ENCODE data around the gene ZC2HC1B. TPM values are rescaled to one million over a fixed set of nuclear protein-coding genes. Genes with fewer than 3 reads are reported as not detected.
A peak's percentile ranks its signal among the peaks of the same experiment; 100 is the strongest.

The ZC2HC1B gene
- total RNA-seq, 4 donors from 2014 or later: not detected

DNA sequence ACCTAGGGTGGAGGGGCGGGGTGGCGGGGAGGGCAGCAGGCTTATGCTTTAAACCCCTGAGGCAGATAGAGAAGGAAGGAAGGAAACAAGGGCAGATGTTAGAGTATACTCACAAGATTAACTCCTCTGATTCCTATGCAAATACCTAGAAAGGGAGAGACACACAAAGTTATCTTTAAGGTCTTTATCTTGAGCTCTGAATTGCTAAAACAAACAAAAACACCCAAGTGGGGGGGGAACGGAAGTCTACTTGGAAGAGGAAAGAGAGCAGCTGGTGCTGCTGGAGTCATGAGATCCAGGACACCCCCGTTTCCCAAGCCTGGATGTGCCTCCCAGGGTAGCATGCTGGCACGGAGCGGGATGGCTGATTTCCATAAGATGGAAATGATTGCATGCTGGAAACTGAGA is 100.4 kb downstream of the ZC2HC1B start:
- ATAC-seq (ENCODE audit: low FRiP score) (no peak), DNase-seq (ENCODE audit: low spot score) (no peak)
- TF ChIP-seq, protein P1, sequence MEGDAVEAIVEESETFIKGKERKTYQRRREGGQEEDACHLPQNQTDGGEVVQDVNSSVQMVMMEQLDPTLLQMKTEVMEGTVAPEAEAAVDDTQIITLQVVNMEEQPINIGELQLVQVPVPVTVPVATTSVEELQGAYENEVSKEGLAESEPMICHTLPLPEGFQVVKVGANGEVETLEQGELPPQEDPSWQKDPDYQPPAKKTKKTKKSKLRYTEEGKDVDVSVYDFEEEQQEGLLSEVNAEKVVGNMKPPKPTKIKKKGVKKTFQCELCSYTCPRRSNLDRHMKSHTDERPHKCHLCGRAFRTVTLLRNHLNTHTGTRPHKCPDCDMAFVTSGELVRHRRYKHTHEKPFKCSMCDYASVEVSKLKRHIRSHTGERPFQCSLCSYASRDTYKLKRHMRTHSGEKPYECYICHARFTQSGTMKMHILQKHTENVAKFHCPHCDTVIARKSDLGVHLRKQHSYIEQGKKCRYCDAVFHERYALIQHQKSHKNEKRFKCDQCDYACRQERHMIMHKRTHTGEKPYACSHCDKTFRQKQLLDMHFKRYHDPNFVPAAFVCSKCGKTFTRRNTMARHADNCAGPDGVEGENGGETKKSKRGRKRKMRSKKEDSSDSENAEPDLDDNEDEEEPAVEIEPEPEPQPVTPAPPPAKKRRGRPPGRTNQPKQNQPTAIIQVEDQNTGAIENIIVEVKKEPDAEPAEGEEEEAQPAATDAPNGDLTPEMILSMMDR (IDR thresholded peaks at IDR 0.05): no peak

DNA sequence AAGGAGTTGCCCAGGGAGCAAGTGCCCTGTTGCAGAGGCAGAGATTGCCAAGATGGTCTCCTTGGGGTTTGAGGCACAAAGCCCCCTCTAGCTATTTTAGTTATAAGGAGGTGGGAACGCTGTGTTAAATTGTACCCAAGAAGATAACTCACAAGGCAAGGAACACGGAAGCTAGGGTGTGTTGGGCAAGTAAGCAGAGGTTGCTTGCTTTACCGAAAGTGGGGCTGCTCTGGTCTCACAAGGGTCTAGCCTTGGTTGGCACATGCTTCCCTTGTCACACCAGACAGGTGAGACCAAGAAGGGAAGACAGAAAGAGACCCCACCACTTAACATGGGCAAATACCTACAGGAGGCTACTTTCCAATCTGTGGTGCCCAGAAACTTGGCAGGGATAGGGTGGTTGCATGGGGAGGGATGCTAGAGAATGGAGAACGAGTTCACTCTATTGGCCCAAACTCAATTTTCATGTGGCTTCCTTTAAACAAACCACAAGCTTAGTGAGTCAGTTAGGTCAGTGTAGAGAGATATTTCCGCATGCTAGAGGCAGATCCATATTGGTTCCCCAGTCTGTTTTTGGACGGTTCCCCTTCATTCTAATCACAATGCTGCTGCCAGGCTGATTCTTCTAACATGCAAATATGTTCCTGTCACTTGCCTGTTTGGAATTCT is 101.4 kb downstream of the ZC2HC1B start:
- DNase-seq (ENCODE audit: low spot score) (no peak), ATAC-seq (ENCODE audit: low FRiP score) (no peak)
- TF ChIP-seq, protein P1 (IDR thresholded peaks at IDR 0.05): no peak

DNA sequence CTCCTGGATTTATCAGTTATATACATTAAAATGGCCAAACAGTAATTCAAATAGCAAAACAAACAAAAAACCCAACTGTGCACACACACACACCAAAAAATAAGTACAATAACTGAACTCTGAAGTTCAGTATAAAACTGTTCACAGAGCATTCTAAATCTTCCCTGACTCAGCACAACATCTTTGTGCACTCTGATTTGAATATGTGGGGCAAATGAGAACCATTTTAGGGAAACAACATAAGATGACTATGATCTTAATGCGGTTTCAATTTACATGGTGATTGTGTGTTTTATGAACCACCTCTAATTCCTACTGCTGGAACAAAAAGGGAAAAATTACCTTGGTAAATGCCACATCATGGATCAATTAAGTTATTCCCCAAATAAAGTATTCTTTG is 102.0 kb downstream of the ZC2HC1B start:
- DNase-seq (ENCODE audit: low spot score) (no peak), ATAC-seq (ENCODE audit: low FRiP score) (no peak)
- TF ChIP-seq, protein P1 (IDR thresholded peaks at IDR 0.05): no peak

DNA sequence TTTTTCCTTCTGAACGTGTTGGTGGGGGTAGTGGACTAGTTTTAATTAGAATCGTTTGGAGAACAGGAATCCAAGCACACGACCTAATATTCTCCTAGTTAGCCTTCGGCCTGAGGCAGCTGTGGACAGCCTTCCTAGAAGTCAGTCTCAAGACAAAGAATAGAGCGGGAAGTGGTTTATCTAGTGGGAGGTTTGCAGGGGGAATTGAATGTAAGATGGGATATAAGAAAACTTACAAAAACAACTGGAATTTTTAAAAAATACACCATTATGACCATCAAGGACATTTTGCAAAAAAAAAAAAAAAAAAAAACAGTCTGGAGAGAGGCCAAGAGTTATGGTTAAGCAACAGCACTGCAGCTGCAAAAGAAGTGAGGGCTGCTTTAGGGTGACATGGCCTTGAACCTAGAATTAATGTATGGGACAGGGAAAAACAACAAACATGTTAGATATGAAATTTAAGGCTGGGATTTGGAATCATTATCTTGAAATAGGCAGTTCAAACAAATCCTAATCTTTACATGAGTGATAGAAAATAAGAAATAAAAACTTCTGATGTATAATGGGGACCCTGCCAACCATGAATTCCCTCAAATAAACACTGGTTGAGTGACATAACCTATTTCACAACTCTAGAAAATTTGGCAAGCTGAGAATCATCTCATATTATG is 103.6 kb downstream of the ZC2HC1B start:
- ATAC-seq (ENCODE audit: low FRiP score) (no peak), DNase-seq (ENCODE audit: low spot score) (no peak)
- TF ChIP-seq, protein P1 (IDR thresholded peaks at IDR 0.05): no peak

DNA sequence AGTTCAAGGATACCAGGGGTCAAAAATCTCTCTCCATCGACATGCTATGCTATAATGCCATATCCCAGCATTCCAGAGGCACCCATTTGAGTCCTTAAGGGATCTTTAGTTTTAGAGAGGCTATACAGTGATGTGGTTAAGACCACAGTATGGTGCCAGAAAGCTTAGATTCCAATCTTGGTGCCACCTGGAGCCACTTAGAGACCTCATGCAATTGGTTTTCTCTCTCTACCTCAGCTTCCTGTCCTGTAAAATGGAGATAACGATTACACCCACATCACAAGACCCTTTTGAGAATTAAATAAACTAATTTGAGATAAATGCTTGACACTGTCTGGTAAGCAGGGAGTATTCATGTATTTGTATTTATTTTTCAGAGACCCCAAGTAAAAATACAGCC is 104.8 kb downstream of the ZC2HC1B start:
- DNase-seq (ENCODE audit: low spot score) (no peak), ATAC-seq (ENCODE audit: low FRiP score) (no peak)
- TF ChIP-seq, protein P1 (IDR thresholded peaks at IDR 0.05): no peak

DNA sequence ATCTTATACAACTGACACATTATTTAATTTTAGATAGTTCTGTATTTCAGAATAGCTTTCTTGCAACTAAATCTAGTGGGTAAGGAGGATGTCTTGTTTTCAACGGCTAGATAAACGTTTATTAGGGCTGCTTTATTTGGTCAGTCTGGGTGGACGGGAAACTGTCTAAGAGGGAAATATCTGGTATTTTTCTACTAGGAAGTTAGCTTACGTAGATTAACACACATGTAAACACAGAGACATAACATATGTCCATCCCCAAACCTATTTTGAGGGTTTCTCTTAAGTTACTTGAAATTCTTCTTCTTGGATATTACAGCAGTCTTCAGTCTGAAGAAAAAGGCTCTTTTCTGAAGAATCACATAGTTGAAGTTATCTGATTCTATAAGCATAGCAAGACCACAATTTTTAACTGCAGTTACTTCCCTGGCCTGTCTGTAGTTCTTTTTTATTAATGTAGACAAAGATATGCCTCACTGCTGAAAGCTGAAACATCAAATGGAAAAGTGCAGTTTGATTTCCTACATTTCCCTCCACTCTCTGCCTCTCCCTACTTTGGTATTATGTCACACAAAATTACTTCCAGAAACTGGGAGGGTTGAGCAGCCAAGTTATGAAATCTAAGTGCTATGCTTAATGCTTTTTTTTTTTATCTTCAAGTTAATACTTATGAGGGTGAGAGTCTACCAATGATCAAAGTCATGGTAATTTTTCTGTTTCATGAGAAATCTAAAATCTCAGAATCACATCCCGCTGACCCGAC is 106.4 kb downstream of the ZC2HC1B start:
- TF ChIP-seq, protein P1 (IDR thresholded peaks at IDR 0.05): no peak
- no peak for DNase-seq (ENCODE audit: low spot score)
- ATAC-seq (ENCODE audit: low FRiP score): peak; percentile 64

Measured in omental fat pad (tissue), 4 donors.